CD4-positive, CD25-positive, alpha-beta regulatory T cell (primary cell): Measurements from ENCODE around the gene GAS7. TPM values are rescaled to one million over a fixed set of nuclear protein-coding genes. Genes with fewer than 3 reads are reported as not detected.

Experiments used
- ATAC-seq, 2 donors: fragments of 150-1000 bp; cut with Tn5 transposase; one replicate each; pipeline ENCODE4 v1.10.0; 2021; ENCODE audit warnings: low read depth in 2 of 2, moderate number of reproducible peaks in 2 of 2, moderate library complexity in 1 of 2
- DNase-seq, 3 donors: peaks; one replicate each; pipeline versions ENCODE4 v3.0.0 to v3.0.0-alpha.2; 2012 to 2022; ENCODE audit warnings: mixed read lengths in 1 of 3
- H3K27ac ChIP-seq: one replicate; pipeline ENCODE4 v1.7.0; 2013; ENCODE audit warnings: mild to moderate bottlenecking, low read length; ENCODE audit not compliant: insufficient read depth, poor library complexity, severe bottlenecking
- H3K27me3 ChIP-seq: one replicate; pipeline ENCODE4 v1.7.0; 2013; ENCODE audit warnings: low read length; ENCODE audit not compliant: control insufficient read depth, insufficient read depth
- H3K36me3 ChIP-seq: one replicate; pipeline ENCODE4 v1.7.0; 2013; ENCODE audit warnings: mild to moderate bottlenecking, low read length, moderate library complexity; ENCODE audit not compliant: control insufficient read depth, insufficient read depth
- H3K4me1 ChIP-seq: 2 replicates; pipeline ENCODE4 v1.7.0; 2013; ENCODE audit warnings: mild to moderate bottlenecking, low read length; ENCODE audit not compliant: insufficient read depth, control insufficient read depth, poor library complexity, severe bottlenecking
- H3K4me3 ChIP-seq: one replicate; pipeline ENCODE4 v1.7.0; 2013; ENCODE audit warnings: low read depth, mild to moderate bottlenecking, low read length, moderate library complexity
- H3K9me3 ChIP-seq, 2 experiments: 1 replicate in 1 of 2; 2 replicates in 1 of 2; pipeline ENCODE4 v1.7.0; 2013; ENCODE audit warnings: low read length in 2 of 2, mild to moderate bottlenecking in 1 of 2, moderate library complexity in 1 of 2; ENCODE audit not compliant: control insufficient read depth in 2 of 2
- H3K27ac Mint-ChIP-seq, 3 donors: one replicate each; pipeline ENCODE4 v1.8.0; 2020 to 2022; ENCODE audit warnings: mild to moderate bottlenecking in 3 of 3, mixed read lengths in 3 of 3, moderate library complexity in 2 of 3
- H3K27me3 Mint-ChIP-seq: one replicate; pipeline ENCODE4 v1.8.0; 2022; ENCODE audit warnings: mild to moderate bottlenecking, mixed read lengths
- H3K36me3 Mint-ChIP-seq: one replicate; pipeline ENCODE4 v1.8.0; 2020; ENCODE audit warnings: mixed read lengths
- H3K4me1 Mint-ChIP-seq, 4 donors: one replicate each; pipeline ENCODE4 v1.8.0; 2020 to 2022; ENCODE audit warnings: mixed read lengths in 4 of 4, mild to moderate bottlenecking in 1 of 4
- H3K4me3 Mint-ChIP-seq, 4 donors: one replicate each; pipeline ENCODE4 v1.8.0; 2020 to 2022; ENCODE audit warnings: mild to moderate bottlenecking in 4 of 4, mixed read lengths in 4 of 4, moderate library complexity in 3 of 4
- H3K9me3 Mint-ChIP-seq, 7 donors: one replicate each; pipeline ENCODE4 v1.8.0; 2020 to 2022; ENCODE audit warnings: mixed read lengths in 7 of 7, mild to moderate bottlenecking in 3 of 7, moderate library complexity in 2 of 7
- polyA plus RNA-seq, 4 donors: library from polyadenylated mRNA; unstranded; fragments of 300-500 nt; fragmentation: Illumina TruSeq; gene quantifications; one replicate each; pipeline ENCODE4 v1.2.3, GENCODE V29; 2021
- total RNA-seq: library from RNA; stranded (reverse); gene quantifications from one replicate; pipeline ENCODE4 v1.2.3, GENCODE V29; 2022

GAS7 gene
- total and polyA plus RNA-seq, 5 donors from 2014 or later: 0.10 to 0.79 (median 0.46) TPM; not detected in 1

GRCh38 chr17:9953492-9953891, 244.9 kb downstream of the GAS7 start:
- no peaks in the 10 kb centered on the region for H3K36me3 ChIP-seq
- ATAC-seq (no peak), DNase-seq (no peak)
- Mint-ChIP-seq H3K27ac (no peak overlapping the region), H3K4me1 (no peaks in the 10 kb centered on the region), H3K36me3 (no peaks in the 10 kb centered on the region), H3K4me3 (no peak overlapping the region), H3K27me3 (no peaks in the 10 kb centered on the region), H3K9me3 (no peaks in the 10 kb centered on the region)
- no peaks in the 10 kb centered on the region for H3K9me3 ChIP-seq
- H3K4me1 ChIP-seq: no peaks in the 10 kb centered on the region
- H3K4me3 ChIP-seq: no peak overlapping the region
- no peak overlapping the region for H3K27ac ChIP-seq
- H3K27me3 ChIP-seq: no peaks in the 10 kb centered on the region

- Histone ChIP-seq H3K4me1 (no peaks in the 10 kb centered on the region), H3K27me3 (no peaks in the 10 kb centered on the region), H3K36me3 (no peaks in the 10 kb centered on the region), H3K9me3 (no peaks in the 10 kb centered on the region), H3K27ac (no peak overlapping the region), H3K4me3 (no peak overlapping the region)
- no peaks in the 10 kb centered on the region for H3K9me3 Mint-ChIP-seq
- H3K27me3 Mint-ChIP-seq: no peaks in the 10 kb centered on the region
- ATAC-seq (no peak), DNase-seq (no peak)
- no peaks in the 10 kb centered on the region for H3K36me3 Mint-ChIP-seq
- no peaks in the 10 kb centered on the region for H3K4me1 Mint-ChIP-seq
- no peak overlapping the region for H3K4me3 Mint-ChIP-seq
- no peak overlapping the region for H3K27ac Mint-ChIP-seq
Observed at GRCh38 chr17:9951803-9952202, 246.6 kb downstream of the GAS7 start.

GRCh38 chr17:9948928-9949327, 249.5 kb downstream of the GAS7 start:
- no peak for DNase-seq
- H3K27ac Mint-ChIP-seq: no peak overlapping the region
- no peaks in the 10 kb centered on the region for H3K9me3 ChIP-seq
- no peaks in the 10 kb centered on the region for H3K36me3 Mint-ChIP-seq
- H3K27ac ChIP-seq: no peak overlapping the region
- H3K4me1 Mint-ChIP-seq: no peaks in the 10 kb centered on the region
- no peaks in the 10 kb centered on the region for H3K27me3 ChIP-seq
- H3K27me3 Mint-ChIP-seq: no peaks in the 10 kb centered on the region
- no peaks in the 10 kb centered on the region for H3K4me1 ChIP-seq
- ATAC-seq: no peak
- no peaks in the 10 kb centered on the region for H3K36me3 ChIP-seq
- H3K9me3 Mint-ChIP-seq: no peaks in the 10 kb centered on the region
- no peak overlapping the region for H3K4me3 ChIP-seq
- no peak overlapping the region for H3K4me3 Mint-ChIP-seq

GRCh38 chr17:9944704-9945103, 253.7 kb downstream of the GAS7 start:
- no peak for DNase-seq
- ATAC-seq: no peak
- H3K27me3 Mint-ChIP-seq: no peaks in the 10 kb centered on the region
- peaks cover 0 to 4% (median 0%) of the 10 kb centered on the region in 7 donors for H3K9me3 Mint-ChIP-seq
- Histone ChIP-seq H3K27me3 (no peaks in the 10 kb centered on the region), H3K4me3 (no peak overlapping the region), H3K27ac (no peak overlapping the region), H3K4me1 (no peaks in the 10 kb centered on the region), H3K9me3 (no peaks in the 10 kb centered on the region), H3K36me3 (no peaks in the 10 kb centered on the region)
- no peaks in the 10 kb centered on the region for H3K4me1 Mint-ChIP-seq
- H3K36me3 Mint-ChIP-seq: no peaks in the 10 kb centered on the region
- H3K4me3 Mint-ChIP-seq: no peak overlapping the region
- H3K27ac Mint-ChIP-seq: no peak overlapping the region

- DNase-seq: no peak
Observed at GRCh38 chr17:9943343-9943742, 255.1 kb downstream of the GAS7 start.

GRCh38 chr17:9942885-9943284, 255.5 kb downstream of the GAS7 start:
- no peak for DNase-seq
- Mint-ChIP-seq H3K9me3 (peaks cover 0 to 4% (median 0%) of the 10 kb centered on the region in 7 donors), H3K36me3 (no peaks in the 10 kb centered on the region), H3K4me1 (no peaks in the 10 kb centered on the region), H3K4me3 (no peak overlapping the region), H3K27ac (no peak overlapping the region), H3K27me3 (no peaks in the 10 kb centered on the region)
- no peaks in the 10 kb centered on the region for H3K27me3 ChIP-seq
- no peaks in the 10 kb centered on the region for H3K4me1 ChIP-seq
- no peaks in the 10 kb centered on the region for H3K36me3 ChIP-seq
- H3K9me3 ChIP-seq: no peaks in the 10 kb centered on the region
- H3K27ac ChIP-seq: no peak overlapping the region
- H3K4me3 ChIP-seq: no peak overlapping the region
- ATAC-seq: no peak

More at GRCh38 chr17:9943343-9943742, 255.1 kb downstream of the GAS7 start:
- Histone ChIP-seq H3K27me3 (no peaks in the 10 kb centered on the region), H3K9me3 (no peaks in the 10 kb centered on the region), H3K4me1 (no peaks in the 10 kb centered on the region), H3K27ac (no peak overlapping the region), H3K36me3 (no peaks in the 10 kb centered on the region), H3K4me3 (no peak overlapping the region)
- no peak for ATAC-seq
- no peak overlapping the region for H3K27ac Mint-ChIP-seq
- H3K27me3 Mint-ChIP-seq: no peaks in the 10 kb centered on the region
- peaks cover 0 to 4% (median 0%) of the 10 kb centered on the region in 7 donors for H3K9me3 Mint-ChIP-seq
- H3K4me1 Mint-ChIP-seq: no peaks in the 10 kb centered on the region
- H3K36me3 Mint-ChIP-seq: no peaks in the 10 kb centered on the region
- no peak overlapping the region for H3K4me3 Mint-ChIP-seq

GRCh38 chr17:9941305-9941704, 257.1 kb downstream of the GAS7 start:
- no peak for ATAC-seq
- H3K27ac ChIP-seq: no peak overlapping the region

GRCh38 chr17:9940841-9941240, 257.6 kb downstream of the GAS7 start:
- no peaks in the 10 kb centered on the region for H3K36me3 ChIP-seq
- no peaks in the 10 kb centered on the region for H3K36me3 Mint-ChIP-seq
- no peaks in the 10 kb centered on the region for H3K27me3 Mint-ChIP-seq
- ATAC-seq (no peak), DNase-seq (no peak)
- H3K9me3 ChIP-seq: no peaks in the 10 kb centered on the region
- H3K4me3 ChIP-seq: no peak overlapping the region
- peaks cover 0 to 4% (median 0%) of the 10 kb centered on the region in 7 donors for H3K9me3 Mint-ChIP-seq
- no peak overlapping the region for H3K27ac ChIP-seq
- H3K4me1 ChIP-seq: no peaks in the 10 kb centered on the region
- no peaks in the 10 kb centered on the region for H3K4me1 Mint-ChIP-seq
- H3K27ac Mint-ChIP-seq: no peak overlapping the region
- no peaks in the 10 kb centered on the region for H3K27me3 ChIP-seq
- H3K4me3 Mint-ChIP-seq: no peak overlapping the region

More at GRCh38 chr17:9941305-9941704, 257.1 kb downstream of the GAS7 start:
- H3K36me3 Mint-ChIP-seq: no peaks in the 10 kb centered on the region
- no peaks in the 10 kb centered on the region for H3K27me3 ChIP-seq
- H3K27me3 Mint-ChIP-seq: no peaks in the 10 kb centered on the region
- H3K4me1 ChIP-seq: no peaks in the 10 kb centered on the region
- no peaks in the 10 kb centered on the region for H3K9me3 ChIP-seq
- no peaks in the 10 kb centered on the region for H3K36me3 ChIP-seq
- H3K4me3 Mint-ChIP-seq: no peak overlapping the region
- no peaks in the 10 kb centered on the region for H3K4me1 Mint-ChIP-seq
- no peak overlapping the region for H3K27ac Mint-ChIP-seq
- peaks cover 0 to 4% (median 0%) of the 10 kb centered on the region in 7 donors for H3K9me3 Mint-ChIP-seq
- no peak for DNase-seq
- H3K4me3 ChIP-seq: no peak overlapping the region
